NCI-H1105 treated with DMSO at 0.1 percent for 48 hours (cell line): ENCODE results near the gene PLEKHM1.
"Not testable (repeated sequence)": the region's sequence is repeated elsewhere in the genome, so short reads cannot be mapped to it uniquely, and the experiment has no call there.

Experiments used
- DNase-seq: peaks from one replicate; lab custom pipeline; 2025; lab: John Stamatoyannopoulos, UW

PLEKHM1 gene

GRCh38 chr17:45461524-45462327 lies 28.8 kb downstream of the PLEKHM1 start:
- not testable (repeated sequence) for DNase-seq

- not testable (repeated sequence) for DNase-seq
These were observed 30.1 kb downstream of the PLEKHM1 start for GRCh38 chr17:45460422-45460821.

DNA sequence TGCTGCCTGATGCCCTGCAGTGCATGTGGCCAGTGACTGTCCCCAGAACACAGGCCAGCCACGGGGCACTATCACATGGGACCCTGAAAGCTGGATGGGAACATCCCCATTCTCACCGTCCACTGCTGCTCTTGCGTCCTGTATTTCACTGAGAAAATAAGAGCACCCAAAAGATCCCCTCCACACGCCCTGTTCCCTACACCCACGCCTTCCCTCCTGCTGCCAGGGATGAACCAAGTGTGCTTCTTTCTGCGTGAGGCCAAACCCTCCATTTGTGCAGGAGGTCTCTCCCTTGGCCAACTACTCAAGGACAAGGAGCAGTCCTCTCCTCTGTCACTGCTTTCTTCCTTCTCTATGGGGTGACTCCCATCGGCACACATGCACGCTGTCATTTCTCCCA lies 36.2 kb downstream of the PLEKHM1 start:
- not testable (repeated sequence) for DNase-seq

- not testable (repeated sequence) for DNase-seq
These were observed 36.8 kb downstream of the PLEKHM1 start for GRCh38 chr17:45453731-45454130.

- DNase-seq = not testable (repeated sequence)
These were observed 37.3 kb downstream of the PLEKHM1 start for GRCh38 chr17:45453225-45453534.

- DNase-seq = not testable (repeated sequence)
These were observed 37.9 kb downstream of the PLEKHM1 start for GRCh38 chr17:45452329-45453224.

DNA sequence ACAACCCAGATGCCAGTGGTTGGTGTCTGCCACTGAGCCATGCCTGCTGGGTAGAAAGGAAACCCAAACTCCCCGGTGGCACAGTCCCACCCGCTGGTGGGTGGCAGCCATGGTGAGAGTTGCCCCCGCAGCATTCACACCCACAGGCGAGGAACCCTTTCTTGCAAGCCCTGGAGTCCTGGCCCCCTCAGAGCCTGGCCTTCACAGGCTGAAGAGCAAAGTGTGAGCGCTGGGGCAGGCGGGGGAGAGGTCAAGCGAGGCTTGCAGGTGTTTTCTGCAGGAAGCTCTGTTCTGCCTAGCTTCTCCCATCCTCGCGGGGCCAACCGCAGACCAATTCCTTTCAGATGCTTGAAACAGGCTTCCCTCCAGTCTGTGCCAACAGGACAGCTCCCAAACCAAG lies 38.9 kb downstream of the PLEKHM1 start:
- not testable (repeated sequence) for DNase-seq

GRCh38 chr17:45451131-45451530 lies 39.4 kb downstream of the PLEKHM1 start:
- DNase-seq = no peak

- DNase-seq = not testable (repeated sequence)
These were observed 40.7 kb downstream of the PLEKHM1 start for GRCh38 chr17:45449708-45450329.

DNA sequence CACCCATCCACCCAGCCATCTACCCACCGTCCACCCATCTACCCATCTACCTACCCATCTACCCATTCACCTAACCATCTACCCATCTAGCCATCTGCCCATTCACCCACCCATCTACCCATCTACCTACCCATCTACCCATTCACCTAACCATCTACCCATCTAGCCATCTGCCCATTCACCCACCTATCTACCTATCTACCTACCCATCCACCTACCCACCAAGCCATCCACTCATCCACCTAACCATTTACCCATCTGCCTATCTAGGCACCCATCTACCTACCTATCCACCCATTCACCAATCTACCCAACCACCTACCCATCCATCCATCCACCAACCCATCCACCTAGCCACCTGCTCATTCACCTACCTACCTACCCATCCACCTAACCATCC lies 41.3 kb downstream of the PLEKHM1 start:
- DNase-seq = not testable (repeated sequence)

DNA sequence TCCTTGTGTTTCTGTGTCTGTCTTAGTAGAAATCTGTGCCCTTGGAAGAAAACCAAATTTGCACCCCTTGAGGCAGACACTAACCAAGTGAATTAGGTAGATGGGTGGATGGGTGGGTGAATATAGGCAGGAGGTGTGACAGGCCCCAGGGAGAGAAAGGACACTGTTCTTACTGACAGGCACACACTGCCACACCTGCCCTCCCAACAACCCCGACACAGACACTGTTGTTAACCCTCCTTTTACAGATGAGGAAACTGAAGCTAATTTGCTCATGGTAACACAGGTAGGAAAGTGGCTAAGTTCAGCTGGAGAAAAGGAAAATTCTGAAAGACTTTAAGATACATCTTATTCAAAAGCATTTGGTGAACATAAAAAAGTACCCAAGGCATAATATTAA lies 42.0 kb downstream of the PLEKHM1 start:
- DNase-seq = not testable (repeated sequence)

DNA sequence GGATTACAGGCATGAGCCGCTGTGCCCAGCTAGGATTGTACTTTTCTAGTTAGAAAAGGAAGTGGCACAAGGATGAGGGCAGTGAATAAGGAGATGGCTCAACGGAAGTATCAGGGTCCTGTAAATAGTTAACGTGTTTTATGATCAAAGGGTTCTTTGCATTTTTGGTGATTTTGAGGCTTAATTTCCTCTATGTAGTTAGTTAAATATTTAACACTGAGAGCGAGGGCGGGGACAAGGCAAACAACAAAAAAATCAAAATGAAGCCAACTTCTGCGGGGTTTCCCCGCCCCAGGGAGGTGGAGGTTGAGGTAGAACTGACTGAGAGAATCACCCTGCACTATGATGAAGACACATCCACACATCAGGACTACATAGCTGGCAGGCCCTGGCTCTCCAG lies 42.5 kb downstream of the PLEKHM1 start:
- not testable (repeated sequence) for DNase-seq

DNA sequence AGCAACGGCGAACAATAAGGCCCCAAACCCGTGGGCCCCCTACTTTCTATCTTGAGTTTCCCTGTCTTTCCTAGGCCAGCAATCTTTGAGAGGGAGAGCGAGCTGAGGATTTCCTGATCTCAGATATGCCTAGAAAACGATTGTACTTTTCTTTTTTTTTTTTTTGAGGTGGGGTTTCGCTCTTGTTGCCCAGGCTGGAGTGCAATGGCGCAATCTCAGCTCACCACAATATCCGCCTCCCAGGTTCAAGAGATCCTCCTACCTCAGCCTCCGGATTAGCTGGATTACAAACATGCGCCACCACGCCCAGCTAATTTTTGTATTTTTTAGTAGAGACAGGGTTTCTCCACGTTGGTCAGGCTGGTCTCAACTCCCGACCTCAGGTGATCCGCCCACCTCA lies 42.9 kb downstream of the PLEKHM1 start:
- DNase-seq = not testable (repeated sequence)

DNA sequence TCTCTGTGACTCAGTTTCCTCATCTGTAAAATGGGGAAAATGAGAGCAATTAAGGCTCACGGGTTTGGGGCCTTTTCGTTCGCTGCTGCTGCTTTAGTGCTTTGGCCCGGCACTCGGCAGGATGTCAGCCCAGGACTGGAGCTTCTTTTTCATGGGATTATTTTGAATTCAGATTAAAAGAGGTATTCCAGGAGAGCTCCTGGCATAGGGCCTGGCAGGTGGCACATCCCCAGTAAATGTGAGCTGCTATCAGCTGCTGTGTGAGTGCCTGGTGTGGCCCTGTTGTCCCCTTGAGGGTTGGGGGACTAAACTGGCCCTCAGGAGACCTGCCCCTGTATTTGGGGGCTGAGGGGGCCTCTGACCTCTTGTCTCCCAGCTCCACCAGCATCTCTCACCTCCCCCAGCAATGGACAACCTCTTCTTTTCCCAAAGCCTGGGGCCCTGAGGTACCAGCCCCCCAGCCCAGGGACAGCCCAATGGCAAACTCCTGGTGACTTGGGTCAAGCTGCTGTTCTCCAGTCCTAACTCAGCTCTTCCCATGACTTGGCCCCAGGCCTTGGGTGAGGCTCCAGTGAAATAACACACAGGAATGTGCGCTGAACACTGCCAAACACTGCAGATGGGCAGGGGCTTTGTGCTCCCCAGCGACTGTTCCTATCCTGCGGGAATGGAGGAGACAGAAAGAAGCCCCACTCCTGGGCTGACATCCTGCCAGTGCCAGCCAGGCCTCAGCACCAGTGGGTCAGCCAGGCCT lies 43.5 kb downstream of the PLEKHM1 start:
- DNase-seq = not testable (repeated sequence)

DNA sequence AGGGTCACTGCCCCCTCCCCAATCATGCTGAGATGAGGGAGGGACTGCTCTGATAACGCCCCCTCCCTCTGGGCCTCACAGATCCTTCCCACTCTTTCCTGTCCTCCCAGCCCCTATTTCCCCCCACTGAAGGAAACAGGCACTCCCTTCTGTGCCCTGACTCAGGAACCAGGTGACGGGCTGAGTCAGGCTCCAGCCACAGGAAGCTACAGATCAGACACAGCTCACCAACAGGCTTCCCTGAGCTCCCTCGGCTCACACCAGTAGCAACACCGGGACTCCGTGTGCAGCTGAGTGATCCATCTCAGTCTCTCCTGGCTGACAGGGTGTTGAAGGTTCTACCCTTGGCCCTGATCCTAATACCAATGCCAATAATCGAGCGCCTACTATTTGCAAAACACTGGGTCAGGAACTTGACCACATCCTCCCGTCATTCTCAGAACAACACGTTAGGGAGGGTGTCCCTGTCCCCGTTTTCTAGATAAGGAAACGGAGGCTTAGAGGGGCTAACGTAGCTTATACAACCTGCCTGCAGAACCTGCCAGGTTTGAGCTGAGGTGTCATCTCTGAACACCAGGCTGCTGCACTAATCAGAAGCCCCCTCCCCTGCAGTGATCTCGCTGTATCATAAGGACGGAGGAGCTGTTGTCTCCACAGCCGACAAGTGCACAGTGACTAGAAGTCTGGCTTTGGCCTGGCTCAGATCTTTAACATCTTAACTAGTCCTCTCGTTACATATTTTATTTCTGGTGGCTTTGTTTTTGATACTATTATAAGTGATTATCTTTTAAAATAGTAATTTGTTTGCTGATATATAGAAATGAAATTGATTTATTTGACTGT lies 44.4 kb downstream of the PLEKHM1 start:
- DNase-seq = not testable (repeated sequence)

- DNase-seq = not testable (repeated sequence)
These were observed 45.4 kb downstream of the PLEKHM1 start for GRCh38 chr17:45444856-45445820.

GRCh38 chr17:45444301-45444700 lies 46.2 kb downstream of the PLEKHM1 start:
- not testable (repeated sequence) for DNase-seq

DNA sequence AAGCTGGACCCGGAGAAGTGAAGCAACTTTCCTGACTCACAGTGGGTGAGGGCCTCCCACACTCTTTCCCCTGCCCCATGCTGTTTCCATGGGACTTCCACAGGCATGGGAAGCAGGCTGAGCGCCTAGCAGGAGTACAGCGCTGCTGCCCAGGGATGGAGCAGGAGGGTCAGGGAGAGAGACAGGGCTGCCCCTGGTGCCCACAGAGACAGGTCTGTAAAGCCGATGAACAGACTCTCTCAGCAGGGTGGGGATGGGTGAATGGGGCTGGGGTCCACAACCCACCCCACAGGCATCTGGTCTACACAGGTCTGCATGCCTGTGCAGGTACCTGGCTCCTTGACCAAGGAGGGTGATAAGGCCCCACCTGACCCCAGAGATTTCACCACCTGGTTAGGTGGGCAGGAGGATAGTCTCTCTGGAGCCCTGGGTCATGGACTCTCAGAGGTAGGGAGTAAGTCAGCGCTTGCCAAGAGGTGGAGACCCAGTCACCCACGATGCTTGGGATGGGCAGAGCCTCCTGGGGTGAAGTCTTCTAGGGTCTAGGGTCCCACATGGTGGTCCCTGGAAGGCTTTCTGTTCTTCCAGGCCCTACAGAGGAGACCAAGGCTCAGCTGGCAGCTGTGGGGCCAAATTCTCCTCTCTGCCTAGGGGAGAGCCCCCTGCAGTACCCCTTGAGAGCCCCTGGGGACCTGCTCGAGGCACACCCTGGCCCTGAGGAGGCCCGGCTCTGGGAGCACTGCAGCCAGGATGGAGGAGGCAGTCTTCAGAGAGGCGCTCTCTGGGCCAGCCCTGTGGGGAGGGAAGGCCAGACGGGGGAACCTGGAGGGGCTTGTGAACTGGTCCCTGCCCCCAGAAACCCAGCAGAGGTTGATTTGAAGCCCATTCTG lies 46.9 kb downstream of the PLEKHM1 start:
- not testable (repeated sequence) for DNase-seq
